ENCODE measurements around the gene GPR176.

Gene GPR176

DNA sequence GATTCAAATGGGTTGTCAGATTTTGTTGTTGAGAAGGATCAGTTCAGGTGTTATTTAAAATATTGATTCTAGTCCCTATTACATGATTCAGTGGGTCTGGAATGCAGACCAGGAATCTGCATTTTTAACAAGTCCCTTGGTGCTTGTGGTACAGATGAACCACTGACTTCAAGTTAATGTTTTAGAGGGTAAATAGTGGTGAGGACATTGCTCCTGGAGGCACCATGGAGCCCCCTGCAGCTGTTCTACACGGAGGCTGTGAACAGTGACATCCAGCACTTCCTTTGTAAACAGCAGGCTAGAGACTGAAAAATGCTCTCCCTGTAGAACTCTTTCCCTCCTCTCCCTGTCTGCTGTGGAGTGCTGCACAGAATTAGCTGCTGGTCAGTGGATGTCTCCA is 132.6 kb downstream of the GPR176 start:
- in situ Hi-C loops (cut with HindIII; ENCODE audit: low sequenced_read_pairs): loop anchor here (25.0 kb wide), 1 partner anchor 225 kb away; no protein-coding TSS in a partner anchor
- DNase-seq (ENCODE audit: low read depth): no peak
- H3K4me3 ChIP-seq (ENCODE audit: low read depth, low read length): no peak overlapping the region
- TF ChIP-seq, protein P1, sequence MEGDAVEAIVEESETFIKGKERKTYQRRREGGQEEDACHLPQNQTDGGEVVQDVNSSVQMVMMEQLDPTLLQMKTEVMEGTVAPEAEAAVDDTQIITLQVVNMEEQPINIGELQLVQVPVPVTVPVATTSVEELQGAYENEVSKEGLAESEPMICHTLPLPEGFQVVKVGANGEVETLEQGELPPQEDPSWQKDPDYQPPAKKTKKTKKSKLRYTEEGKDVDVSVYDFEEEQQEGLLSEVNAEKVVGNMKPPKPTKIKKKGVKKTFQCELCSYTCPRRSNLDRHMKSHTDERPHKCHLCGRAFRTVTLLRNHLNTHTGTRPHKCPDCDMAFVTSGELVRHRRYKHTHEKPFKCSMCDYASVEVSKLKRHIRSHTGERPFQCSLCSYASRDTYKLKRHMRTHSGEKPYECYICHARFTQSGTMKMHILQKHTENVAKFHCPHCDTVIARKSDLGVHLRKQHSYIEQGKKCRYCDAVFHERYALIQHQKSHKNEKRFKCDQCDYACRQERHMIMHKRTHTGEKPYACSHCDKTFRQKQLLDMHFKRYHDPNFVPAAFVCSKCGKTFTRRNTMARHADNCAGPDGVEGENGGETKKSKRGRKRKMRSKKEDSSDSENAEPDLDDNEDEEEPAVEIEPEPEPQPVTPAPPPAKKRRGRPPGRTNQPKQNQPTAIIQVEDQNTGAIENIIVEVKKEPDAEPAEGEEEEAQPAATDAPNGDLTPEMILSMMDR (IDR thresholded peaks at IDR 0.05; ENCODE audit: low read depth, low read length, missing control alignments): no peak

DNA sequence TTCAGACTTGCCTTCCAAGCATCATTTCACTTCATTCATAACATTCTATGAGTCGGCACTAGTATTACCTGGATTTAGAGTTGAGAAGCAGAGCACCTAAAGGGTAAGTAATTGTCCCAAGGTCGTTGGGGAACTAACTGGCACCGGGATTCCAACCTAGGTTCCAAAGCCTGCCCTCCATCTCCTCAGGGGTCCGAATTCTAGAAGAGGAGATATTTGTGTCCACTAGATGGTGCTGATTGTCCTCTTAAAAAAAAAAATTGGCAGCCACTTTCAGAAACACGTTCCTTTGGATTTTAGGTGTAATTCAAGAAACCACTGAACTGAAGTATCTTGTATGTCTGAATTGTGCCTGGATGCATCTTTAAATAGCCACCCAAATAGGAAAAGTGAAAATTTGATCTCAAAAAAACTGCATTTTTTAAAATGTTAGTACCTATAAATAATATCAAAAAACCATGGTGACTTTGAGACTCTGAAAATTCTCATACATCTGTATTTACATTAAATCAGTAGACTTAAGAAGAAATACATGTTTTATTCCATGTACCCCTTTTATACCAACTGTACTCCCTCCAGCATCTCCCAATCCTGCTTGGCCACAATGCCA is 133.5 kb downstream of the GPR176 start:
- peak; percentile 66 for DNase-seq (ENCODE audit: low read depth)
- in situ Hi-C loops (cut with HindIII; ENCODE audit: low sequenced_read_pairs): loop anchor here (25.0 kb wide), 1 partner anchor 226 kb away; no protein-coding TSS in a partner anchor
- no peak overlapping the region for H3K4me3 ChIP-seq (ENCODE audit: low read depth, low read length)
- TF ChIP-seq, protein P1 (IDR thresholded peaks at IDR 0.05; ENCODE audit: low read depth, low read length, missing control alignments): peak; percentile 52

DNA sequence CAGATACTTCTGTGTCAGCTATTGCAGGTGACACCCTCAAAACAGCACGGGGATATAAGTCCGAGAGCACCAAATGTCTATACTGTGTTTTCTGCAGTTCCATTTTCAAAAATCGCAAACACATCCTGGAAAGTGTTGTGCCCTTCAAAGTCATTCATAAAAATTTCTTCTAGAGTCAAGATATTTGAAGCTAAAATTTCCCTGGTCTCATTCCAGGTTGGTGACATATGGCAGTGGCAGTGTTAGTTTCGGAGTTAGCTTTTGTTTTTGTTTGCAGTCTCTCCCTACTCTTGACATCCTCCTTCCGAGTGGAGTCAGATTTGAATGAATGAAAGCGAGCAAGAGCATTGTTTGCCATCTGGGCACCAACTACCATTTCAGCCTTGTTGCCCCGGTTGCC is 134.2 kb downstream of the GPR176 start:
- DNase-seq (ENCODE audit: low read depth): no peak
- H3K4me3 ChIP-seq (ENCODE audit: low read depth, low read length): no peak overlapping the region
- TF ChIP-seq, protein P1 (IDR thresholded peaks at IDR 0.05; ENCODE audit: low read depth, low read length, missing control alignments): no peak
- in situ Hi-C loops (cut with HindIII; ENCODE audit: low sequenced_read_pairs): loop anchor here (25.0 kb wide), 1 partner anchor 226 kb away; no protein-coding TSS in a partner anchor

DNA sequence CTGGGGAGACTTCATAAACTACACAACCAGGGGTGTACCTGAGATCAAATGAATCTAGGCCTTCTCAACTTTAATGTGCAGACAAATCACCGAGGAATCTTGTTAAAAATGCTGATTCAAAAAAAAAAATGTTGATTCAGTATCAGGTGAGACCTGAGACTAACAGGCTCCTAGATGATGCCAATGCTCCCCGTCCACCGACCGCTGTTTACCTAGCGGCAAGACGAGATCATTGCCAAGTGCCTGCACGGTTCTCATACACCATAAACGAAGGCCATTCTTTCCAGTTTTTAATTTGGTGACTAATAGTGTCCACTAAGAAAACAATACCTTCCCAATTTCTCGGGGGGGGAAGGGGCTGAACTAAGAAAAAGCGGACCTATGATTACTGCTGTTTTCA is 134.9 kb downstream of the GPR176 start:
- DNase-seq (ENCODE audit: low read depth): no peak
- TF ChIP-seq, protein P1 (IDR thresholded peaks at IDR 0.05; ENCODE audit: low read depth, low read length, missing control alignments): peak; percentile 9
- in situ Hi-C loops (cut with HindIII; ENCODE audit: low sequenced_read_pairs): loop anchor here (25.0 kb wide), 1 partner anchor 227 kb away; no protein-coding TSS in a partner anchor
- H3K4me3 ChIP-seq (ENCODE audit: low read depth, low read length): peak overlapping the region; percentile 9

DNA sequence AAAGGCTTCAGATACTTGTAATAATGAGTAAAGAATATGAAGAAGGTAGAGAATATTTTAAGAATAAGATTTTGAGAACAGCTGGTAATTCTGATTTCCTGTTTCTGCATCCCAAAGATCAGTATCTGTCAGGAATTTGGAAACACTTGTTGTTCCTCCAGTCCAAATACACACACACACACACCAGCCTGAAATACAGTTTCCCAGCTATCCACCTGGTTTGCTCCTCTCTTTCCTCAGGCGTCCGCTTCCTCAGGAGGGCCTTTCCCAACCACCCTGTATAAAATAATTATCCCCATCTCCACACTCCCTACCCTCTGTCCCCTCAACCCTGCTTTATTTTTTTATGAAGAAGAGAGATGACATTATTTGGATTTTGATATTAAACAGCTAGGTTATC is 135.4 kb downstream of the GPR176 start:
- in situ Hi-C loops (cut with HindIII; ENCODE audit: low sequenced_read_pairs): loop anchor here (25.0 kb wide), 1 partner anchor 228 kb away; no protein-coding TSS in a partner anchor
- TF ChIP-seq, protein P1 (IDR thresholded peaks at IDR 0.05; ENCODE audit: low read depth, low read length, missing control alignments): no peak
- no peak overlapping the region for H3K4me3 ChIP-seq (ENCODE audit: low read depth, low read length)
- DNase-seq (ENCODE audit: low read depth): no peak

DNA sequence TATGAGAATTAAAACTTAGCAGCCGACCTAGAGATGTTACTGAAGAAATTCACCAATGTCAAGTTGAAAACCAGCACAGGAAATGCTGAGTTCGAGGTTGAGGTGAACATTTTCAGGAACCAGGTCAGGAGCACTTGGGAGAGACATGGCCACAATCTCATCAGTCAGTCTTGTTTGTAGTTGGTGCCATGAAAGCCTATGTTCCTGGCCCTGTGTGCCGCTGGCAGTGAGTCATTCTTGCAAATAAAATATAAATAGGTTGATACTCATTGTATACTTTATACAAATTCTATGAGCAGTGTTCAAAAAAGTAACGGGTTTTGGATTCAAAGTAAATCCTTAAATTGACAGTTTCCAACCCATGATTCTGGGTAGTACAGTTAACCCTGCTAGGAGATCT is 135.9 kb downstream of the GPR176 start:
- H3K4me3 ChIP-seq (ENCODE audit: low read depth, low read length): peak overlapping the region; percentile 78
- DNase-seq (ENCODE audit: low read depth): no peak
- in situ Hi-C loops (cut with HindIII; ENCODE audit: low sequenced_read_pairs): loop anchor here (25.0 kb wide), 1 partner anchor 228 kb away; no protein-coding TSS in a partner anchor
- TF ChIP-seq, protein P1 (IDR thresholded peaks at IDR 0.05; ENCODE audit: low read depth, low read length, missing control alignments): no peak

Data from astrocyte of the cerebellum (primary cell).